Keratinocyte (primary cell): ENCODE results near the gene KDF1. TPM values are rescaled to one million over a fixed set of nuclear protein-coding genes. Genes with fewer than 3 reads are reported as not detected.

Experiments
- DNase-seq: peaks from one replicate; pipeline ENCODE4 v3.0.0-alpha.2; 2011; ENCODE audit warnings: low read depth, missing footprints, low spot score
- FAIRE-seq: peaks from 2 replicates; lab custom pipeline; 2011; peaks lifted over from hg19 to GRCh38; lab: Jason Lieb, UNC
- H2AFZ ChIP-seq: 2 replicates; pipeline ENCODE4 v1.6.0; 2012; ENCODE audit warnings: low read length, control low read depth, inconsistent platforms; ENCODE audit not compliant: control insufficient read depth
- H3K27ac ChIP-seq: 2 replicates; pipeline ENCODE4 v1.5.1; 2011; ENCODE audit warnings: low read length; ENCODE audit not compliant: control insufficient read depth, insufficient read depth
- H3K27me3 ChIP-seq: 3 replicates; pipeline ENCODE4 v1.6.0; 2011; ENCODE audit warnings: low read length; ENCODE audit not compliant: control insufficient read depth, insufficient read depth; ENCODE audit errors: extremely low read depth
- H3K36me3 ChIP-seq, 2 experiments: 2 replicates in 1 of 2; 3 replicates in 1 of 2; pipeline ENCODE4 v1.5.1; 2011; ENCODE audit warnings: low read length in 2 of 2, mild to moderate bottlenecking in 1 of 2; ENCODE audit not compliant: control insufficient read depth in 2 of 2, insufficient read depth in 2 of 2; ENCODE audit errors: extremely low read depth in 1 of 2
- H3K4me1 ChIP-seq: 3 replicates; pipeline ENCODE4 v1.5.1; 2011; ENCODE audit warnings: low read length; ENCODE audit not compliant: control insufficient read depth, insufficient read depth; ENCODE audit errors: extremely low read depth
- H3K4me2 ChIP-seq: 3 replicates; pipeline ENCODE4 v1.6.0; 2011; ENCODE audit warnings: low read depth, low read length; ENCODE audit not compliant: control insufficient read depth, insufficient read depth; ENCODE audit errors: extremely low read depth
- H3K4me3 ChIP-seq, 3 experiments: fragments of 200-600 bp in 1 of 3; sonication (generic) in 1 of 3; 2 replicates in 2 of 3; 3 replicates in 1 of 3; pipeline ENCODE4 v1.5.1; 2011 to 2016; ENCODE audit warnings: low read length in 3 of 3, mild to moderate bottlenecking in 3 of 3, control low read depth in 2 of 3, inconsistent platforms in 1 of 3, low read depth in 1 of 3, mixed read lengths in 1 of 3, mixed run types in 1 of 3, moderate library complexity in 1 of 3; ENCODE audit not compliant: control insufficient read depth in 2 of 3, insufficient read depth in 2 of 3; ENCODE audit errors: extremely low read depth in 1 of 3
- H3K79me2 ChIP-seq: 2 replicates; pipeline ENCODE4 v1.6.0; 2012; ENCODE audit warnings: low read length; ENCODE audit not compliant: control insufficient read depth, insufficient read depth
- H3K9ac ChIP-seq: 3 replicates; pipeline ENCODE4 v1.6.0; 2011; ENCODE audit warnings: low read length; ENCODE audit not compliant: control insufficient read depth, insufficient read depth; ENCODE audit errors: extremely low read depth
- H3K9me1 ChIP-seq: 3 replicates; pipeline ENCODE4 v1.6.0; 2011; ENCODE audit warnings: low read length; ENCODE audit not compliant: control insufficient read depth, insufficient read depth; ENCODE audit errors: extremely low read depth
- H3K9me3 ChIP-seq: 2 replicates; pipeline ENCODE4 v1.5.1; 2012; ENCODE audit warnings: low read depth, low read length; ENCODE audit not compliant: control insufficient read depth
- H4K20me1 ChIP-seq: 3 replicates; pipeline ENCODE4 v1.6.0; 2011; ENCODE audit warnings: low read length; ENCODE audit not compliant: control insufficient read depth, insufficient read depth; ENCODE audit errors: extremely low read depth
- CTCF ChIP-seq, 3 experiments: IDR thresholded peaks in 1 of 3; conservative IDR thresholded peaks in 1 of 3; optimal IDR thresholded peaks in 1 of 3; 2 replicates in 2 of 3; 3 replicates in 1 of 3; pipeline versions ENCODE3 to v1.5.1; 2011; ENCODE audit warnings: low read length in 3 of 3, mild to moderate bottlenecking in 3 of 3, moderate library complexity in 2 of 3, control low read depth in 1 of 3, inconsistent platforms in 1 of 3; ENCODE audit not compliant: insufficient read depth in 2 of 3; ENCODE audit errors: extremely low read depth in 1 of 3
- EZH2 ChIP-seq: IDR thresholded peaks from one replicate; pipeline ENCODE4 v1.6.1; 2012; ENCODE audit warnings: inconsistent platforms, mild to moderate bottlenecking, low read length, moderate library complexity
- dilution Hi-C: fragments of 300-500 bp; cut with MboI; formaldehyde crosslinking; loops from one replicate; pipeline ENCODE4 v1.7.0; 2020; ENCODE audit warnings: low sequenced_read_pairs; ENCODE audit not compliant: extremely low pct_ligation_motif_present
- polyA plus RNA-seq, 5 experiments: library from polyadenylated mRNA; depleted of rRNA in 3 of 5; stranded (reverse) in 3 of 5; stranded (forward) in 1 of 5; unstranded in 1 of 5; fragments of >200 nt; gene quantifications; 1 replicate in 1 of 5; 2 replicates in 3 of 5; 3 replicates in 1 of 5; pipeline versions ENCODE4 v1.2.1 to v1.2.3, GENCODE V29; 2011 to 2012; ENCODE audit warnings: missing spikeins in 2 of 5, low read depth in 1 of 5, low replicate concordance in 1 of 5

KDF1 gene
- polyA plus RNA-seq, 1 donor (not counting 4 experiments of a cell fraction or from before 2014, with no cell fraction given): 13.8 TPM

GRCh38 chr1:26942656-26943055 is 17.6 kb downstream of the KDF1 start:
- Histone ChIP-seq H3K36me3 (peaks cover 35 to 49% of the 10 kb centered on the region in 2 experiments), H3K9me3 (no peaks in the 10 kb centered on the region), H3K27me3 (no peaks in the 10 kb centered on the region), H3K9ac (no peak overlapping the region), H4K20me1 (no peaks in the 10 kb centered on the region), H3K4me1 (no peaks in the 10 kb centered on the region), H3K9me1 (no peaks in the 10 kb centered on the region), H3K4me3 (no peak overlapping the region), H3K79me2 (peaks cover 23% of the 10 kb centered on the region), H2AFZ (no peak overlapping the region), H3K27ac (no peak overlapping the region), H3K4me2 (no peak overlapping the region)
- no peak for TF ChIP-seq EZH2
- TF ChIP-seq CTCF (optimal IDR thresholded peaks at IDR 0.05 in 1 of 3, IDR thresholded peaks at IDR 0.05 in 1 of 3, conservative IDR thresholded peaks at IDR 0.05 in 1 of 3; ENCODE audit: extremely low read depth in 1 of 3, insufficient read depth in 2 of 3, low read length in 3 of 3): no peak
- DNase-seq (no peak), FAIRE-seq (no peak)
- dilution Hi-C loops: no loop called here

GRCh38 chr1:26941311-26941710 is 19.0 kb downstream of the KDF1 start:
- no peak overlapping the region for H3K27ac ChIP-seq
- H3K4me1 ChIP-seq: no peaks in the 10 kb centered on the region
- TF ChIP-seq EZH2: no peak
- TF ChIP-seq CTCF (optimal IDR thresholded peaks at IDR 0.05 in 1 of 3, IDR thresholded peaks at IDR 0.05 in 1 of 3, conservative IDR thresholded peaks at IDR 0.05 in 1 of 3; ENCODE audit: extremely low read depth in 1 of 3, insufficient read depth in 2 of 3, low read length in 3 of 3): no peak
- DNase-seq: no peak
- H3K9me3 ChIP-seq: no peaks in the 10 kb centered on the region
- H3K9me1 ChIP-seq: no peaks in the 10 kb centered on the region
- no peak overlapping the region for H3K4me2 ChIP-seq
- no peak overlapping the region for H3K4me3 ChIP-seq
- peaks cover 30% of the 10 kb centered on the region for H3K79me2 ChIP-seq
- no peaks in the 10 kb centered on the region for H4K20me1 ChIP-seq
- H3K9ac ChIP-seq: no peak overlapping the region
- H2AFZ ChIP-seq: no peak overlapping the region
- peaks cover 34 to 47% of the 10 kb centered on the region in 2 experiments for H3K36me3 ChIP-seq
- no peak for FAIRE-seq
- no peaks in the 10 kb centered on the region for H3K27me3 ChIP-seq
- dilution Hi-C loops: no loop called here
